Bronchial epithelial cell (primary cell): Measurements from ENCODE around the gene TLR10. TPM values are rescaled to one million over a fixed set of nuclear protein-coding genes. Genes with fewer than 3 reads are reported as not detected.

Source experiments
- DNase-seq: peaks from one replicate; pipeline ENCODE4 v3.0.0-alpha.2; 2010; ENCODE audit warnings: low read depth
- FAIRE-seq: peaks from 2 replicates; lab custom pipeline; 2011; peaks lifted over from hg19 to GRCh38; lab: Jason Lieb, UNC
- H3K27me3 ChIP-seq: 2 replicates; pipeline ENCODE4 v1.5.1; 2011; ENCODE audit warnings: low read length; ENCODE audit not compliant: control insufficient read depth, insufficient read depth
- H3K36me3 ChIP-seq: 2 replicates; pipeline ENCODE4 v1.5.1; 2011; ENCODE audit warnings: low read length; ENCODE audit not compliant: control insufficient read depth, insufficient read depth
- H3K4me3 ChIP-seq: 2 replicates; pipeline ENCODE4 v1.5.1; 2011; ENCODE audit warnings: mild to moderate bottlenecking, low read depth, low read length, control low read depth
- CTCF ChIP-seq: IDR thresholded peaks from 2 replicates; pipeline ENCODE4 v1.5.1; 2011; ENCODE audit warnings: mild to moderate bottlenecking, moderate library complexity, low read length, control low read depth, inconsistent platforms; ENCODE audit not compliant: insufficient read depth, severe bottlenecking
- total RNA-seq: library from RNA; depleted of rRNA; stranded (reverse); fragments of >200 nt; gene quantifications from 2 replicates; pipeline ENCODE4 v1.2.1, GENCODE V29; 2014

The TLR10 gene
- not detected in 2 replicates for total RNA-seq

- no peak within 1 kb of the TSS for H3K4me3 ChIP-seq
- no peaks in the 10 kb centered on the region for H3K36me3 ChIP-seq
- H3K27me3 ChIP-seq = no peaks in the 10 kb centered on the region
- DNase-seq (peak; percentile 53), FAIRE-seq (no peak)
- TF ChIP-seq CTCF = peak; percentile 51
Observed at GRCh38 chr4:38782452-38783108, at the start of gene TLR10. TLR10 (minus strand) TSS chr4:38782990; CDS start chr4:38775590, 7,400 bp downstream.

- H3K4me3 ChIP-seq = no peak overlapping the region
- H3K27me3 ChIP-seq = no peaks in the 10 kb centered on the region
- peak; percentile 90 for FAIRE-seq
- TF ChIP-seq CTCF = no peak
- no peaks in the 10 kb centered on the region for H3K36me3 ChIP-seq
- DNase-seq = no peak
Observed at GRCh38 chr4:38832206-38832605, 49.4 kb upstream of the TLR10 start.

- Histone ChIP-seq H3K36me3 (no peaks in the 10 kb centered on the region), H3K4me3 (no peak overlapping the region), H3K27me3 (no peaks in the 10 kb centered on the region)
- TF ChIP-seq CTCF = no peak
- FAIRE-seq = no peak
- no peak for DNase-seq
Observed at GRCh38 chr4:38831653-38832052, 48.9 kb upstream of the TLR10 start.

- H3K36me3 ChIP-seq = no peaks in the 10 kb centered on the region
- TF ChIP-seq CTCF = no peak
- no peak overlapping the region for H3K4me3 ChIP-seq
- FAIRE-seq = no peak
- no peak for DNase-seq
- no peaks in the 10 kb centered on the region for H3K27me3 ChIP-seq
Observed at GRCh38 chr4:38829237-38829636, 46.4 kb upstream of the TLR10 start.

GRCh38 chr4:38823766-38824165 lies 41.0 kb upstream of the TLR10 start:
- H3K36me3 ChIP-seq = no peaks in the 10 kb centered on the region
- no peak for TF ChIP-seq CTCF
- no peaks in the 10 kb centered on the region for H3K27me3 ChIP-seq
- FAIRE-seq (no peak), DNase-seq (no peak)
- H3K4me3 ChIP-seq = no peak overlapping the region

GRCh38 chr4:38822748-38823303 lies 40.0 kb upstream of the TLR10 start:
- Histone ChIP-seq H3K27me3 (no peaks in the 10 kb centered on the region), H3K36me3 (no peaks in the 10 kb centered on the region), H3K4me3 (no peak overlapping the region)
- no peak for DNase-seq
- FAIRE-seq = no peak
- no peak for TF ChIP-seq CTCF
